Neural progenitor cell (in vitro differentiated cells): ENCODE measurements around the gene MAOB.

Experiments
- EZH2 ChIP-seq: fragments of 200-600 bp; sonication (generic); IDR thresholded peaks from 2 replicates; pipeline ENCODE4 v1.6.1; 2017; ENCODE audit warnings: antibody characterized with exemption, mild to moderate bottlenecking, moderate library complexity
- EZH2phosphoT487 ChIP-seq: fragments of 200-600 bp; sonication (generic); IDR thresholded peaks from 2 replicates; pipeline ENCODE4 v1.6.1; 2017; ENCODE audit warnings: antibody characterized with exemption
- TF ChIP-seq, protein P1 (sequence below): fragments of 200-600 bp; sonication (generic); IDR thresholded peaks from 2 replicates; pipeline ENCODE4 v1.5.1; 2017; ENCODE audit warnings: antibody characterized with exemption, mild to moderate bottlenecking

DNA sequence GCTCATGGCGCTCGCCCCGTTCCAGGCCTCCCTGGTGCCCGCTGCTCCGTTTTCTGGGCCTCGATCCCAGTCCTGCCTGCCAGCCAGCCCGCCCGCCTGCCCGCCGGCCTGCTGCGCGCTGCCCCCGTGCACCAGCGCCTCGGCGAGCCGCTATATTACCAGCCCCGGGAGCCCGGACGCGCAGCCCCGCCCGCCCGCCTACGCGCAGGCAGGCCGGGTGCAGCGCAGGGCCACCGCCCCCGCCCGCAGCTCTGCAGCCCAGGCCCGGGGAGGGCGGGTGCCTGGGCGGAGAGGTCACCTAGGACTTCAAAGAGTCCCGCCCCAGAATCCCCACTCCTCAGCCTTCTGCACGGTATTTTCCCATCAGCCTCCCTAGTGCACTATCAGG is at the start of gene MAOB:
- TF ChIP-seq, protein P1, sequence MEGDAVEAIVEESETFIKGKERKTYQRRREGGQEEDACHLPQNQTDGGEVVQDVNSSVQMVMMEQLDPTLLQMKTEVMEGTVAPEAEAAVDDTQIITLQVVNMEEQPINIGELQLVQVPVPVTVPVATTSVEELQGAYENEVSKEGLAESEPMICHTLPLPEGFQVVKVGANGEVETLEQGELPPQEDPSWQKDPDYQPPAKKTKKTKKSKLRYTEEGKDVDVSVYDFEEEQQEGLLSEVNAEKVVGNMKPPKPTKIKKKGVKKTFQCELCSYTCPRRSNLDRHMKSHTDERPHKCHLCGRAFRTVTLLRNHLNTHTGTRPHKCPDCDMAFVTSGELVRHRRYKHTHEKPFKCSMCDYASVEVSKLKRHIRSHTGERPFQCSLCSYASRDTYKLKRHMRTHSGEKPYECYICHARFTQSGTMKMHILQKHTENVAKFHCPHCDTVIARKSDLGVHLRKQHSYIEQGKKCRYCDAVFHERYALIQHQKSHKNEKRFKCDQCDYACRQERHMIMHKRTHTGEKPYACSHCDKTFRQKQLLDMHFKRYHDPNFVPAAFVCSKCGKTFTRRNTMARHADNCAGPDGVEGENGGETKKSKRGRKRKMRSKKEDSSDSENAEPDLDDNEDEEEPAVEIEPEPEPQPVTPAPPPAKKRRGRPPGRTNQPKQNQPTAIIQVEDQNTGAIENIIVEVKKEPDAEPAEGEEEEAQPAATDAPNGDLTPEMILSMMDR = no peak
- TF ChIP-seq EZH2 (no peak), EZH2phosphoT487 (no peak)
